ENCODE results near the gene WNT3A.
"Not testable (repeated sequence)": the region's sequence is repeated elsewhere in the genome, so short reads cannot be mapped to it uniquely, and the experiment has no call there.

Gene WNT3A

GRCh38 chr1:227973724-227974288, 33.0 kb upstream of the WNT3A start:
- not testable (repeated sequence) for H3K27ac ChIP-seq; H3K9me3 ChIP-seq (ENCODE audit: low read depth, low read length); H3K36me3 ChIP-seq (ENCODE audit: insufficient read depth, low read length); H3K4me3 ChIP-seq; DNase-seq (ENCODE audit: low read depth, low spot score); H3K9ac ChIP-seq (ENCODE audit: insufficient read length)

DNA sequence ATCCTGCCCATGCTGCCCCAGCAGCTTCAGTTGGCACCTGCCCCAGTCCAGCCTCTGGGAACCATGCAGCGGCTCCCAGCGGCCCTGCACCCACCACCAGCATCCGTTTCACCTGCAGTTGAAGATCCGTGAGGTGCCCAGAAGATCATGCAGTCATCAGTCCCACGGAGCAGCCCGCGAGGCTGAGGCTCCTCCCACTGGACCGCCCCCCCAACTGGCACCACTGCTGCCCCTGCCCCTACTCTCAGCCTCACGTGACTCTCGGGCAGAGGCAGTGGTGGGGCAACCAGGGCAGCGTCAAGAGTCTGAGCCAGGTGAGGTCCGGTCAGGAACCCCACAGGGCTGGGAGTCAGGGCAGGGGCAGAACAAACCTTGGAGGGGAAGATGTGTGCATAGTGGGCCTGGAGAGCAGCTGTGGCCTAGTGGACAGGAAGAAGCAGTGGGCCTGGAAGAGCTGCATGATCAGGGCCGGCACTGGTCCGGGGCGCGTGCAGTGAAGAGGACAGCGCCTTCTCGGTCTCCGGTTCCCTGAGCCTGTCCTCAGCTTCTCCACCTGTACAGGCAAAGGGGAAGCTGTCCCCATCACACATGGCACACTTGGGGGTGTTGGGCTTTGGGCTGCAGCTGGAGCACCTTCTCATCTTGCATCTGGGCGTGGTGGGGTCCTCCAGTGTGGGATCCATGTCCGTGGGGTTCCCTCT, 31.1 kb upstream of the WNT3A start:
- not testable (repeated sequence) for H3K4me3 ChIP-seq; DNase-seq (ENCODE audit: low read depth, low spot score); H3K36me3 ChIP-seq (ENCODE audit: insufficient read depth, low read length); H3K9me3 ChIP-seq (ENCODE audit: low read depth, low read length); H3K27ac ChIP-seq; H3K9ac ChIP-seq (ENCODE audit: insufficient read length)

GRCh38 chr1:227987181-227987580, 19.6 kb upstream of the WNT3A start:
- no peak for TF ChIP-seq POLR2AphosphoS5 (IDR thresholded peaks at IDR 0.05; ENCODE audit: borderline replicate concordance, low read depth, low read length)
- no peak for TF ChIP-seq FOXP2 (optimal IDR thresholded peaks at IDR 0.05; ENCODE audit: control extremely low read depth, extremely low read length, insufficient read depth)
- TF ChIP-seq EZH2 (IDR thresholded peaks at IDR 0.05): no peak

GRCh38 chr1:227994632-227995300, 12.0 kb upstream of the WNT3A start:
- TF ChIP-seq EZH2 (IDR thresholded peaks at IDR 0.05): no peak
- TF ChIP-seq FOXP2 (optimal IDR thresholded peaks at IDR 0.05; ENCODE audit: control extremely low read depth, extremely low read length, insufficient read depth): no peak
- no peak for TF ChIP-seq POLR2AphosphoS5 (IDR thresholded peaks at IDR 0.05; ENCODE audit: borderline replicate concordance, low read depth, low read length)
- no peak for DNase-seq (ENCODE audit: low read depth, low spot score)

More at GRCh38 chr1:227987181-227987580, 19.6 kb upstream of the WNT3A start:
- H3K36me3 ChIP-seq (ENCODE audit: insufficient read depth, low read length): no peaks in the 10 kb centered on the region
- H3K4me3 ChIP-seq: no peak overlapping the region
- no peaks in the 10 kb centered on the region for H3K9me3 ChIP-seq (ENCODE audit: low read depth, low read length)
- no peak overlapping the region for H3K9ac ChIP-seq (ENCODE audit: insufficient read length)
- DNase-seq (ENCODE audit: low read depth, low spot score): no peak
- H3K27ac ChIP-seq: no peak overlapping the region

DNA sequence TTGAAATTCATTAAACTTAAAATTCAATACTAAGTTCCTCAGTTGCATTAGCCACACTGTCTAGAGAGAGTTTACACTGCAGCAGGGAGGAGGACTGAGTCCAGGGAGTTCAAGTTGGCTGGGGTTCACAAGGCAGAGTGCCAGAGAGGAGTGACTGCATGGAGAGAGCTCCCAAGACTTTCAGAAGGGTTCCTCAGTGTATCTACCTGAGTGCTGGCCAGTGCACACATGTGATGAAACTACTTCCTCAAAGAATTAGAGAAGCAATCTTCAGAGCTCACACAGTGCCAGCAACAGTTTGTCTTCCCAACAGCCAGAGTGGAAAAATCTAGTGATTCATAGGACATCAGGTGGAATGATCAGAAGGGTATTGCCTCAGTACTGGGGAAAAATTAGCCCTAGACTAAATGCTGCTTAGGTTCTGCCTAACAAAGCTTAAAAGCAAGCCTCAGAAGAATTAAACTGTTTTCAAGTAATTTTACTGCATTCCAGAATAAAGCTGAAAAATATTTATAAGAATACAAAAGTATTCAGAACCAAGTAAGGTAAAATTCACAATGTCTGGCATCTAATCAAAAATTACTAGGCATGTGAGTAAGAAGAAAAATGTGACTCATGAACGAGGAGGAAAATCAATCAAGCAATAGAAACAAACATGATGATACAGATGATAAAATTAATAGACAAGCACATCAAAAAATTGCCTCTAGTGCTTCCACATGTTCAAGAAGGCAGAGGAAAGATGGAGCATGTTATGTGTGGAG, 10.4 kb upstream of the WNT3A start:
- Histone ChIP-seq H3K9ac (ENCODE audit: insufficient read length) (no peak overlapping the region), H3K9me3 (ENCODE audit: low read depth, low read length) (no peaks in the 10 kb centered on the region), H3K4me3 (no peak overlapping the region), H3K27ac (no peak overlapping the region), H3K36me3 (ENCODE audit: insufficient read depth, low read length) (no peaks in the 10 kb centered on the region)
- TF ChIP-seq EZH2 (IDR thresholded peaks at IDR 0.05): no peak
- no peak for TF ChIP-seq FOXP2 (optimal IDR thresholded peaks at IDR 0.05; ENCODE audit: control extremely low read depth, extremely low read length, insufficient read depth)
- TF ChIP-seq POLR2AphosphoS5 (IDR thresholded peaks at IDR 0.05; ENCODE audit: borderline replicate concordance, low read depth, low read length): no peak
- no peak for DNase-seq (ENCODE audit: low read depth, low spot score)

More at GRCh38 chr1:227994632-227995300, 12.0 kb upstream of the WNT3A start:
- no peak overlapping the region for H3K9ac ChIP-seq (ENCODE audit: insufficient read length)
- no peaks in the 10 kb centered on the region for H3K9me3 ChIP-seq (ENCODE audit: low read depth, low read length)
- no peak overlapping the region for H3K4me3 ChIP-seq
- no peaks in the 10 kb centered on the region for H3K36me3 ChIP-seq (ENCODE audit: insufficient read depth, low read length)
- H3K27ac ChIP-seq: no peak overlapping the region

- TF ChIP-seq EZH2 (IDR thresholded peaks at IDR 0.05) (no peak), POLR2AphosphoS5 (IDR thresholded peaks at IDR 0.05; ENCODE audit: borderline replicate concordance, low read depth, low read length) (no peak), FOXP2 (optimal IDR thresholded peaks at IDR 0.05; ENCODE audit: control extremely low read depth, extremely low read length, insufficient read depth) (no peak)
- H3K36me3 ChIP-seq (ENCODE audit: insufficient read depth, low read length): no peaks in the 10 kb centered on the region
- no peak overlapping the region for H3K9ac ChIP-seq (ENCODE audit: insufficient read length)
- no peaks in the 10 kb centered on the region for H3K9me3 ChIP-seq (ENCODE audit: low read depth, low read length)
- H3K4me3 ChIP-seq: no peak overlapping the region
- H3K27ac ChIP-seq: no peak overlapping the region
- no peak for DNase-seq (ENCODE audit: low read depth, low spot score)
Measured at GRCh38 chr1:227998374-227999055, 8.3 kb upstream of the WNT3A start.

- Histone ChIP-seq H3K9me3 (ENCODE audit: low read depth, low read length) (no peaks in the 10 kb centered on the region), H3K36me3 (ENCODE audit: insufficient read depth, low read length) (no peaks in the 10 kb centered on the region), H3K9ac (ENCODE audit: insufficient read length) (no peak overlapping the region), H3K4me3 (no peak overlapping the region), H3K27ac (no peak overlapping the region)
- TF ChIP-seq POLR2AphosphoS5 (IDR thresholded peaks at IDR 0.05; ENCODE audit: borderline replicate concordance, low read depth, low read length) (no peak), FOXP2 (optimal IDR thresholded peaks at IDR 0.05; ENCODE audit: control extremely low read depth, extremely low read length, insufficient read depth) (no peak), EZH2 (IDR thresholded peaks at IDR 0.05) (no peak)
- peak; percentile 8 for DNase-seq (ENCODE audit: low read depth, low spot score)
Measured at GRCh38 chr1:227999056-227999930, 7.5 kb upstream of the WNT3A start.
